HepG2 (cell line): ENCODE measurements around the gene BSG. TPM values are rescaled to one million over a fixed set of nuclear protein-coding genes. Genes with fewer than 3 reads are reported as not detected.

Experiments
- AGO2 ChIP-seq: fragments of 200-400 bp; formaldehyde crosslinking; optimal IDR thresholded peaks from 2 replicates; pipeline ENCODE3; 2017; ENCODE audit warnings: mild to moderate bottlenecking, low read depth, low read length, moderate library complexity
- AKAP8 ChIP-seq: sonication (generic); formaldehyde crosslinking; IDR thresholded peaks from 2 replicates; pipeline ENCODE4 v1.5.1; 2020; ENCODE audit warnings: mild to moderate bottlenecking, missing genetic modification reagents
- GMEB2 ChIP-seq: IDR thresholded peaks from 2 replicates; pipeline ENCODE4 v1.6.1; 2016; ENCODE audit warnings: missing biosample characterization, missing genetic modification reagents, low read depth
- HOXA3 ChIP-seq: sonication (generic); formaldehyde crosslinking; IDR thresholded peaks from 2 replicates; pipeline ENCODE4 v1.5.0; 2020; ENCODE audit warnings: missing genetic modification reagents
- KLF6 ChIP-seq: IDR thresholded peaks from 2 replicates; pipeline ENCODE4 v1.8.0; 2016; ENCODE audit warnings: missing biosample characterization, missing genetic modification reagents
- MYC ChIP-seq: sonication (generic); formaldehyde crosslinking; IDR thresholded peaks from 2 replicates; pipeline ENCODE4 v1.9.0; 2021; ENCODE audit warnings: missing genetic modification reagents, borderline replicate concordance
- RORA ChIP-seq: sonication (generic); formaldehyde crosslinking; IDR thresholded peaks from 2 replicates; pipeline ENCODE4 v1.5.0; 2020; ENCODE audit warnings: mild to moderate bottlenecking, missing genetic modification reagents, moderate library complexity
- TBX2 ChIP-seq: sonication (generic); formaldehyde crosslinking; IDR thresholded peaks from 2 replicates; pipeline ENCODE4 v1.5.0; 2020; ENCODE audit warnings: missing genetic modification reagents, mild to moderate bottlenecking, borderline replicate concordance
- ZNF18 ChIP-seq: sonication (generic); formaldehyde crosslinking; IDR thresholded peaks from 2 replicates; pipeline ENCODE4 v1.8.0; 2022; ENCODE audit warnings: mild to moderate bottlenecking, missing genetic modification reagents; ENCODE audit not compliant: insufficient replicate concordance
- ZNF230 ChIP-seq: sonication (generic); formaldehyde crosslinking; IDR thresholded peaks from 2 replicates; pipeline ENCODE4 v1.4.0; 2020; ENCODE audit warnings: mild to moderate bottlenecking, missing genetic modification reagents
- ZNF234 ChIP-seq: sonication (generic); formaldehyde crosslinking; conservative IDR thresholded peaks from 2 replicates; pipeline ENCODE4 v1.5.1; 2020; ENCODE audit warnings: mild to moderate bottlenecking, missing genetic modification reagents
- ZNF607 ChIP-seq: sonication (generic); formaldehyde crosslinking; IDR thresholded peaks from 2 replicates; pipeline ENCODE4 v1.5.1; 2020; ENCODE audit warnings: missing genetic modification reagents, mild to moderate bottlenecking, borderline replicate concordance
- ZNF75D ChIP-seq: sonication (generic); formaldehyde crosslinking; IDR thresholded peaks from 2 replicates; pipeline ENCODE4 v1.8.1; 2023; ENCODE audit warnings: missing genetic modification reagents, mild to moderate bottlenecking, borderline replicate concordance
- polyA plus RNA-seq, 8 experiments: library from polyadenylated mRNA; depleted of rRNA in 3 of 8; stranded (reverse) in 7 of 8; unstranded in 1 of 8; fragments of >200 nt; fragmentation: Illumina TruSeq in 4 of 8; extraction: Trizol in 4 of 8; gene quantifications; 2 replicates each; pipeline versions ENCODE4 v1.2.1 to v1.2.3, GENCODE V29; 2011 to 2016; ENCODE audit warnings: low read depth in 4 of 8, missing spikeins in 1 of 8, mixed read lengths in 1 of 8; ENCODE audit not compliant: insufficient read depth in 1 of 8
- total RNA-seq, 5 experiments: library from RNA; depleted of rRNA; stranded (reverse); fragments of >200 nt; fragmentation: Illumina TruSeq; extraction: Trizol; gene quantifications; 2 replicates each; pipeline ENCODE4 v1.2.3, GENCODE V29; 2016; ENCODE audit warnings: low read depth in 1 of 5
- TF ChIP-seq, protein P1 (sequence below): sonication (generic); formaldehyde crosslinking; IDR thresholded peaks from 2 replicates; pipeline ENCODE4 v1.5.1; 2020; ENCODE audit warnings: missing genetic modification reagents, mild to moderate bottlenecking, borderline replicate concordance
- TF ChIP-seq, protein P2 (sequence below): sonication (generic); formaldehyde crosslinking; IDR thresholded peaks from 2 replicates; pipeline ENCODE4; 2020; ENCODE audit warnings: missing genetic modification reagents, mild to moderate bottlenecking, borderline replicate concordance

Gene BSG
- total and polyA plus RNA-seq, 2 of the 13 experiments (the other 11 are each of a cell fraction or from before 2014, with no cell fraction given) = 309 to 754 TPM

- no peak for TF ChIP-seq GMEB2
- TF ChIP-seq AGO2 = peak; percentile 59
- TF ChIP-seq ZNF230 (CRISPR knock-in tag) = 0 out of 2 replicates have a peak, but pooled peaks have one; percentile 42
- no peak for TF ChIP-seq AKAP8
- no peak for TF ChIP-seq HOXA3
- no peak for TF ChIP-seq ZNF18 (CRISPR knock-in tag)
- TF ChIP-seq ZNF75D = no peak
- TF ChIP-seq, protein P1, sequence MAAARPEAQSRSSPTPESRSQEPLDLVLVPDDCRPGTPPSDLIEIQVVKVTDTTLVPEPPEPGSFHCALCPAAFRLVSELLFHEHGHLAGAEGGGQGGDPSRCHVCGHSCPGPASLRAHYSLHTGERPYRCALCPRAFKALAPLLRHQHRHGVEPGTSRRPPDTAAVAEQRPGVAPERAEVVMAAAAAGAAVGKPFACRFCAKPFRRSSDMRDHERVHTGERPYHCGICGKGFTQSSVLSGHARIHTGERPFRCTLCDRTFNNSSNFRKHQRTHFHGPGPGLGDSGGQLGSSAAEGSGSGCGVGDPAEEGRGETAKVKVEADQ (CRISPR knock-in tag) = no peak
- no peak for TF ChIP-seq ZNF234
- TF ChIP-seq TBX2 (CRISPR knock-in tag) = no peak
- TF ChIP-seq ZNF607 (CRISPR knock-in tag) = peak; percentile 55; the same call in 1 of the 2 replicates
- TF ChIP-seq, protein P2, sequence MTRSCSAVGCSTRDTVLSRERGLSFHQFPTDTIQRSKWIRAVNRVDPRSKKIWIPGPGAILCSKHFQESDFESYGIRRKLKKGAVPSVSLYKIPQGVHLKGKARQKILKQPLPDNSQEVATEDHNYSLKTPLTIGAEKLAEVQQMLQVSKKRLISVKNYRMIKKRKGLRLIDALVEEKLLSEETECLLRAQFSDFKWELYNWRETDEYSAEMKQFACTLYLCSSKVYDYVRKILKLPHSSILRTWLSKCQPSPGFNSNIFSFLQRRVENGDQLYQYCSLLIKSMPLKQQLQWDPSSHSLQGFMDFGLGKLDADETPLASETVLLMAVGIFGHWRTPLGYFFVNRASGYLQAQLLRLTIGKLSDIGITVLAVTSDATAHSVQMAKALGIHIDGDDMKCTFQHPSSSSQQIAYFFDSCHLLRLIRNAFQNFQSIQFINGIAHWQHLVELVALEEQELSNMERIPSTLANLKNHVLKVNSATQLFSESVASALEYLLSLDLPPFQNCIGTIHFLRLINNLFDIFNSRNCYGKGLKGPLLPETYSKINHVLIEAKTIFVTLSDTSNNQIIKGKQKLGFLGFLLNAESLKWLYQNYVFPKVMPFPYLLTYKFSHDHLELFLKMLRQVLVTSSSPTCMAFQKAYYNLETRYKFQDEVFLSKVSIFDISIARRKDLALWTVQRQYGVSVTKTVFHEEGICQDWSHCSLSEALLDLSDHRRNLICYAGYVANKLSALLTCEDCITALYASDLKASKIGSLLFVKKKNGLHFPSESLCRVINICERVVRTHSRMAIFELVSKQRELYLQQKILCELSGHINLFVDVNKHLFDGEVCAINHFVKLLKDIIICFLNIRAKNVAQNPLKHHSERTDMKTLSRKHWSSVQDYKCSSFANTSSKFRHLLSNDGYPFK (CRISPR knock-in tag) = 0 out of 2 replicates have a peak, but pooled peaks have one; percentile 1
- TF ChIP-seq KLF6 (CRISPR knock-in tag) = 0 out of 2 replicates have a peak, but pooled peaks have one; percentile 35
- peak; percentile 29; the same call in 1 of the 2 replicates for TF ChIP-seq MYC (CRISPR knock-in tag)
- TF ChIP-seq RORA (CRISPR knock-in tag) = no peak
Measured at GRCh38 chr19:531753-532560, 40.4 kb upstream of the BSG start, which contains the start of gene CDC34 (continued).
